Liver (tissue), 9 donors: ENCODE results near the gene ECEL1. TPM values are rescaled to one million over a fixed set of nuclear protein-coding genes. Genes with fewer than 3 reads are reported as not detected.

ENCODE experiments used
- DNase-seq: peaks from one replicate; pipeline ENCODE4 v3.0.0-alpha.2; 2017; ENCODE audit warnings: low spot score
- H3K27ac ChIP-seq, 2 donors: one replicate each; pipeline ENCODE4 v1.7.0; 2013; ENCODE audit warnings: inconsistent platforms in 2 of 2, low read length in 2 of 2, control low read depth in 1 of 2, low read depth in 1 of 2, mild to moderate bottlenecking in 1 of 2
- H3K27me3 ChIP-seq, 4 donors: one replicate each; pipeline versions ENCODE4 v1.6.1 to v1.7.0; 2013; ENCODE audit warnings: low read length in 3 of 4, inconsistent platforms in 1 of 4, mild to moderate bottlenecking in 1 of 4, moderate library complexity in 1 of 4; ENCODE audit not compliant: control insufficient read depth in 4 of 4, insufficient read depth in 4 of 4
- H3K36me3 ChIP-seq, 4 donors: one replicate each; pipeline versions ENCODE4 v1.6.1 to v1.7.0; 2013; ENCODE audit warnings: low read length in 3 of 4, mild to moderate bottlenecking in 3 of 4, low read depth in 1 of 4, moderate library complexity in 1 of 4; ENCODE audit not compliant: control insufficient read depth in 4 of 4, insufficient read depth in 3 of 4
- H3K4me1 ChIP-seq, 4 donors: one replicate each; pipeline versions ENCODE4 v1.6.1 to v1.7.0; 2013; ENCODE audit warnings: low read length in 3 of 4, mild to moderate bottlenecking in 3 of 4, moderate library complexity in 1 of 4; ENCODE audit not compliant: control insufficient read depth in 4 of 4, insufficient read depth in 4 of 4
- H3K4me3 ChIP-seq, 3 donors: one replicate each; pipeline versions ENCODE4 v1.6.1 to v1.7.0; 2013; ENCODE audit warnings: low read length in 3 of 3, control low read depth in 1 of 3, low read depth in 1 of 3, mild to moderate bottlenecking in 1 of 3
- H3K9ac ChIP-seq, 2 donors: one replicate each; pipeline ENCODE4 v1.7.0; 2013; ENCODE audit warnings: low read length in 2 of 2, mild to moderate bottlenecking in 2 of 2, moderate library complexity in 2 of 2, control low read depth in 1 of 2, low read depth in 1 of 2
- H3K9me3 ChIP-seq, 4 donors: one replicate each; pipeline versions ENCODE4 v1.6.1 to v1.7.0; 2013; ENCODE audit warnings: low read length in 3 of 4; ENCODE audit not compliant: control insufficient read depth in 4 of 4
- EGR1 ChIP-seq, 2 donors: IDR thresholded peaks; 2 replicates each; pipeline ENCODE4 v1.6.1; 2016 to 2018; ENCODE audit warnings: antibody characterized with exemption in 2 of 2, low read depth in 2 of 2
- FOXA1 ChIP-seq: IDR thresholded peaks from 2 replicates; pipeline ENCODE4 v1.6.1; 2016; ENCODE audit warnings: antibody characterized with exemption
- FOXA2 ChIP-seq: IDR thresholded peaks from 2 replicates; pipeline ENCODE4 v1.6.1; 2016; ENCODE audit warnings: antibody characterized with exemption
- GABPA ChIP-seq, 2 donors: IDR thresholded peaks in 1 of 2; conservative IDR thresholded peaks in 1 of 2; 2 replicates each; pipeline ENCODE4 v1.6.1; 2016; ENCODE audit warnings: antibody characterized with exemption in 2 of 2, mild to moderate bottlenecking in 1 of 2, moderate library complexity in 1 of 2
- HNF4A ChIP-seq, 2 donors: conservative IDR thresholded peaks; 2 replicates each; pipeline ENCODE4 v1.6.1; 2016; ENCODE audit warnings: antibody characterized with exemption in 2 of 2, mild to moderate bottlenecking in 2 of 2
- HNF4G ChIP-seq: IDR thresholded peaks from 2 replicates; pipeline ENCODE4 v1.6.1; 2016; ENCODE audit warnings: antibody characterized with exemption
- JUND ChIP-seq, 2 donors: IDR thresholded peaks; 2 replicates each; pipeline ENCODE4 v1.6.1; 2016; ENCODE audit warnings: antibody characterized with exemption in 2 of 2
- NR2F2 ChIP-seq: IDR thresholded peaks from 2 replicates; pipeline ENCODE4 v1.6.1; 2016; ENCODE audit warnings: antibody characterized with exemption
- RAD21 ChIP-seq, 2 donors: IDR thresholded peaks; 2 replicates each; pipeline ENCODE4 v1.6.1; 2016; ENCODE audit warnings: antibody characterized with exemption in 2 of 2, mild to moderate bottlenecking in 2 of 2
- REST ChIP-seq: IDR thresholded peaks from 2 replicates; pipeline ENCODE4 v1.6.1; 2016; ENCODE audit warnings: antibody characterized with exemption, mild to moderate bottlenecking
- SP1 ChIP-seq: IDR thresholded peaks from 2 replicates; pipeline ENCODE4 v1.6.1; 2018; ENCODE audit warnings: antibody characterized with exemption, mild to moderate bottlenecking
- TAF1 ChIP-seq: conservative IDR thresholded peaks from 2 replicates; pipeline ENCODE4 v1.6.1; 2016; ENCODE audit warnings: antibody characterized with exemption, mild to moderate bottlenecking
- YY1 ChIP-seq: IDR thresholded peaks from 2 replicates; pipeline ENCODE4 v1.6.1; 2016; ENCODE audit warnings: antibody characterized with exemption, mild to moderate bottlenecking
- WGBS: extraction: QIAGEN DNeasy Blood & Tissue Kit; methylation state at CpG from one replicate; pipeline ENCODE4 v1.1.7; 2013; 5-methylcytosine and 5-hydroxymethylcytosine counted together
- polyA plus RNA-seq, 2 donors: library from polyadenylated mRNA; stranded (reverse) in 1 of 2; unstranded in 1 of 2; fragments of 200-250 nt in 1 of 2; fragments of >200 nt in 1 of 2; fragmentation: Nextera tagmentation in 1 of 2; extraction: Ambion mirVana in 1 of 2; gene quantifications; one replicate each; pipeline versions ENCODE4 v1.2.1 to v1.2.3, GENCODE V29; 2013 to 2015
- total RNA-seq, 2 donors: library from RNA; depleted of rRNA; stranded (reverse); fragments of >200 nt; gene quantifications; one replicate each; pipeline ENCODE4 v1.2.3, GENCODE V29; 2014
- TF ChIP-seq, protein P1 (sequence below): IDR thresholded peaks from 2 replicates; pipeline ENCODE4 v1.6.1; 2016; ENCODE audit warnings: antibody characterized with exemption
- TF ChIP-seq, protein P2 (sequence below): IDR thresholded peaks from 2 replicates; pipeline ENCODE4 v1.6.1; 2016; ENCODE audit warnings: antibody characterized with exemption
- TF ChIP-seq, protein P3 (sequence below): fragments of 150-350 bp; IDR thresholded peaks from 2 replicates; pipeline ENCODE4 v1.5.1; 2017; ENCODE audit warnings: improper control_type of control experiment, low read depth, low read length; ENCODE audit not compliant: missing input control
- TF ChIP-seq, protein P4 (sequence below): IDR thresholded peaks from 2 replicates; pipeline ENCODE4 v1.6.1; 2016; ENCODE audit warnings: antibody characterized with exemption
- donor health status: healthy.
- donor health status: healthy.
- donor health status: healthy.
- donor health status: healthy.
- donor health status: healthy.

ECEL1 gene
- total and polyA plus RNA-seq, 4 donors, result 0.67 to 1.8 TPM; not detected in 2

DNA sequence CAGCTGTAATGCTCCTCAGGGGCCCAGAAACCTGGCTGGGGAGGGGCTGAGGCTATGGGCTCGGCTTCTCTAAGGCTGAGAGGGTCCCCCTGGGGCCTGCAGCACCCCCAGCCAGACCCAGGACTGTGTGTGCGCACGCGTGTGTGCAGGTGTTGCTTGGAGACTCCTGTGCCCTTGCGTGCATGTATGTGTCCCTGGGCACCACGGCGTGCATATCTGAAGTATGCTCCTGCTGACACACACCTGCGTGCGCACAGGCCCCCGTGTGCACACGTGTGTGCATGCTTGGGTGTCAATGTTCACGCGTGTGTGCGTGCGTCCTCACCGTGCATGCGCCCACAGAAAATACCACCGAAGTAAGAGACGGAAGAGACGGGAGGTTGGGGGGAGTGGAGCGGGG is 14.9 kb upstream of the ECEL1 start:
- WGBS, result 55% methylated on average over 20 of the region's 21 CpGs
- no peak overlapping the region for H3K27ac ChIP-seq
- H3K4me3 ChIP-seq, result peak overlapping the region in 1 of 3 donors; percentile 39
- no peak for TF ChIP-seq TAF1
- no peak for TF ChIP-seq FOXA1
- no peak for TF ChIP-seq EGR1 (IDR thresholded peaks at IDR 0.05; ENCODE audit: low read depth in 2 of 2)
- no peak for DNase-seq
- no peak overlapping the region for H3K9ac ChIP-seq
- H3K36me3 ChIP-seq, result peaks cover 0 to 1% (median 0%) of the 10 kb centered on the region in 4 donors
- H3K9me3 ChIP-seq, result no peaks in the 10 kb centered on the region
- no peaks in the 10 kb centered on the region for H3K27me3 ChIP-seq
- H3K4me1 ChIP-seq, result peaks cover 2 to 9% (median 5%) of the 10 kb centered on the region in 4 donors

- DNase-seq, result no peak
- Histone ChIP-seq H3K4me3 (no peak overlapping the region), H3K36me3 (peaks cover 0 to 1% (median 0%) of the 10 kb centered on the region in 4 donors), H3K27me3 (no peaks in the 10 kb centered on the region), H3K9ac (no peak overlapping the region), H3K27ac (no peak overlapping the region), H3K4me1 (peaks cover 2 to 9% (median 5%) of the 10 kb centered on the region in 4 donors), H3K9me3 (no peaks in the 10 kb centered on the region)
- TF ChIP-seq, protein P1, sequence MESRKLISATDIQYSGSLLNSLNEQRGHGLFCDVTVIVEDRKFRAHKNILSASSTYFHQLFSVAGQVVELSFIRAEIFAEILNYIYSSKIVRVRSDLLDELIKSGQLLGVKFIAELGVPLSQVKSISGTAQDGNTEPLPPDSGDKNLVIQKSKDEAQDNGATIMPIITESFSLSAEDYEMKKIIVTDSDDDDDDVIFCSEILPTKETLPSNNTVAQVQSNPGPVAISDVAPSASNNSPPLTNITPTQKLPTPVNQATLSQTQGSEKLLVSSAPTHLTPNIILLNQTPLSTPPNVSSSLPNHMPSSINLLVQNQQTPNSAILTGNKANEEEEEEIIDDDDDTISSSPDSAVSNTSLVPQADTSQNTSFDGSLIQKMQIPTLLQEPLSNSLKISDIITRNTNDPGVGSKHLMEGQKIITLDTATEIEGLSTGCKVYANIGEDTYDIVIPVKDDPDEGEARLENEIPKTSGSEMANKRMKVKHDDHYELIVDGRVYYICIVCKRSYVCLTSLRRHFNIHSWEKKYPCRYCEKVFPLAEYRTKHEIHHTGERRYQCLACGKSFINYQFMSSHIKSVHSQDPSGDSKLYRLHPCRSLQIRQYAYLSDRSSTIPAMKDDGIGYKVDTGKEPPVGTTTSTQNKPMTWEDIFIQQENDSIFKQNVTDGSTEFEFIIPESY, result no peak
- TF ChIP-seq TAF1 (no peak), HNF4G (no peak), GABPA (IDR thresholded peaks at IDR 0.05 in 1 of 2, conservative IDR thresholded peaks at IDR 0.05 in 1 of 2) (no peak), YY1 (no peak), EGR1 (IDR thresholded peaks at IDR 0.05; ENCODE audit: low read depth in 2 of 2) (no peak), NR2F2 (no peak), JUND (IDR thresholded peaks at IDR 0.05) (no peak), RAD21 (IDR thresholded peaks at IDR 0.05) (no peak)
- TF ChIP-seq, protein P2, sequence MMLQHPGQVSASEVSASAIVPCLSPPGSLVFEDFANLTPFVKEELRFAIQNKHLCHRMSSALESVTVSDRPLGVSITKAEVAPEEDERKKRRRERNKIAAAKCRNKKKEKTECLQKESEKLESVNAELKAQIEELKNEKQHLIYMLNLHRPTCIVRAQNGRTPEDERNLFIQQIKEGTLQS, result no peak
- TF ChIP-seq, protein P3, sequence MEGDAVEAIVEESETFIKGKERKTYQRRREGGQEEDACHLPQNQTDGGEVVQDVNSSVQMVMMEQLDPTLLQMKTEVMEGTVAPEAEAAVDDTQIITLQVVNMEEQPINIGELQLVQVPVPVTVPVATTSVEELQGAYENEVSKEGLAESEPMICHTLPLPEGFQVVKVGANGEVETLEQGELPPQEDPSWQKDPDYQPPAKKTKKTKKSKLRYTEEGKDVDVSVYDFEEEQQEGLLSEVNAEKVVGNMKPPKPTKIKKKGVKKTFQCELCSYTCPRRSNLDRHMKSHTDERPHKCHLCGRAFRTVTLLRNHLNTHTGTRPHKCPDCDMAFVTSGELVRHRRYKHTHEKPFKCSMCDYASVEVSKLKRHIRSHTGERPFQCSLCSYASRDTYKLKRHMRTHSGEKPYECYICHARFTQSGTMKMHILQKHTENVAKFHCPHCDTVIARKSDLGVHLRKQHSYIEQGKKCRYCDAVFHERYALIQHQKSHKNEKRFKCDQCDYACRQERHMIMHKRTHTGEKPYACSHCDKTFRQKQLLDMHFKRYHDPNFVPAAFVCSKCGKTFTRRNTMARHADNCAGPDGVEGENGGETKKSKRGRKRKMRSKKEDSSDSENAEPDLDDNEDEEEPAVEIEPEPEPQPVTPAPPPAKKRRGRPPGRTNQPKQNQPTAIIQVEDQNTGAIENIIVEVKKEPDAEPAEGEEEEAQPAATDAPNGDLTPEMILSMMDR, result no peak
- TF ChIP-seq, protein P4, sequence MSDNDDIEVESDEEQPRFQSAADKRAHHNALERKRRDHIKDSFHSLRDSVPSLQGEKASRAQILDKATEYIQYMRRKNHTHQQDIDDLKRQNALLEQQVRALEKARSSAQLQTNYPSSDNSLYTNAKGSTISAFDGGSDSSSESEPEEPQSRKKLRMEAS, result no peak
- 71% methylated on average over 10 of the region's 10 CpGs for WGBS
Measured at GRCh38 chr2:232501794-232502390, 14.3 kb upstream of the ECEL1 start.

DNA sequence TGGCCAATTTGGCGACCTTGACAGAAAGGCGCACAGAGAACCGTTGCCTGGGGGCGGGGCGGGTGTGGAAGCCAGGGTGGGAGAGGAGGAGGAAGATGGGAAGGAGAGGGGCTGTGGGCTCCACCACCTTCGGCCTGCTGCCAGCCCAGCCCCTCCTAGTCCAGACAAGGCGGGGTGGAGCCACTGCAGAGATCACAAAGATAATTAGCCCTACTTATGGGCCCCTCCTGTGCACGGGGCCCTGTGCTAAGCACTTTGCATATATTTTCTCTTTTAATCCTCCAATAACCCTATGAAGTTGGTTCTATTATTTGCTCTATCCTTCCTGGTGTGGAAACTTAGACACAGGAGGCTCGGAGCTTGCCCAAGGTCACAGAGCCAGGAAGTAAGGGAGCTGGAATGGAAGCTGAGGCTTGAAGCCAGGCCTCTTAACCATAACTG is 13.7 kb upstream of the ECEL1 start:
- H3K4me1 ChIP-seq, result peaks cover 2 to 9% (median 5%) of the 10 kb centered on the region in 4 donors
- H3K4me3 ChIP-seq, result no peak overlapping the region
- no peak overlapping the region for H3K9ac ChIP-seq
- H3K36me3 ChIP-seq, result no peaks in the 10 kb centered on the region
- no peak for DNase-seq
- 85% methylated on average over 9 of the region's 9 CpGs for WGBS
- TF ChIP-seq SP1 (no peak), YY1 (no peak), REST (no peak), HNF4A (conservative IDR thresholded peaks at IDR 0.05) (no peak), RAD21 (IDR thresholded peaks at IDR 0.05) (no peak), FOXA2 (no peak)
- TF ChIP-seq, protein P4, result no peak
- TF ChIP-seq, protein P2, result no peak
- no peaks in the 10 kb centered on the region for H3K9me3 ChIP-seq
- no peak overlapping the region for H3K27ac ChIP-seq
- no peaks in the 10 kb centered on the region for H3K27me3 ChIP-seq
